ENCODE data around the gene ABCF2. TPM values are rescaled to one million over a fixed set of nuclear protein-coding genes. Genes with fewer than 3 reads are reported as not detected.

ABCF2 gene
- polyA plus RNA-seq, 1 experiment: 62.5 TPM

GRCh38 chr7:151207804-151208203 lies 19.2 kb downstream of the ABCF2 start:
- CTCF ChIA-PET: no interaction called here

GRCh38 chr7:151207315-151207714 lies 19.7 kb downstream of the ABCF2 start:
- no peak for DNase-seq (ENCODE audit: low read depth)
- TF ChIP-seq CTCF (IDR thresholded peaks at IDR 0.05; ENCODE audit: insufficient read depth, low read depth, low read length): no peak
- CTCF ChIA-PET: no interaction called here
- peaks cover 13% of the 10 kb centered on the region for H3K27me3 ChIP-seq (ENCODE audit: control insufficient read depth, insufficient read depth, low read length)
- H3K4me3 ChIP-seq (ENCODE audit: low read depth, low read length): no peak overlapping the region
- POLR2A ChIA-PET: no interaction called here
- H3K36me3 ChIP-seq (ENCODE audit: control insufficient read depth, insufficient read depth, low read length): no peaks in the 10 kb centered on the region

More at GRCh38 chr7:151207804-151208203, 19.2 kb downstream of the ABCF2 start:
- POLR2A ChIA-PET: no interaction called here
- H3K27me3 ChIP-seq (ENCODE audit: control insufficient read depth, insufficient read depth, low read length): peaks cover 10% of the 10 kb centered on the region
- no peak for TF ChIP-seq CTCF (IDR thresholded peaks at IDR 0.05; ENCODE audit: insufficient read depth, low read depth, low read length)
- no peak for DNase-seq (ENCODE audit: low read depth)
- H3K36me3 ChIP-seq (ENCODE audit: control insufficient read depth, insufficient read depth, low read length): no peaks in the 10 kb centered on the region
- H3K4me3 ChIP-seq (ENCODE audit: low read depth, low read length): no peak overlapping the region

- POLR2A ChIA-PET: no interaction called here
- CTCF ChIA-PET: no interaction called here
Observed at GRCh38 chr7:151206914-151207313, 20.1 kb downstream of the ABCF2 start.

GRCh38 chr7:151205730-151206129 lies 21.3 kb downstream of the ABCF2 start:
- ChIA-PET POLR2A (no interaction called here), CTCF (interaction anchor here (1.2 kb wide), 1 partner anchor 11 kb away, joined by 3 read pairs; no protein-coding TSS in a partner anchor)
- no peak for DNase-seq (ENCODE audit: low read depth)
- Histone ChIP-seq H3K27me3 (ENCODE audit: control insufficient read depth, insufficient read depth, low read length) (peaks cover 16% of the 10 kb centered on the region), H3K36me3 (ENCODE audit: control insufficient read depth, insufficient read depth, low read length) (no peaks in the 10 kb centered on the region), H3K4me3 (ENCODE audit: low read depth, low read length) (no peak overlapping the region)
- no peak for TF ChIP-seq CTCF (IDR thresholded peaks at IDR 0.05; ENCODE audit: insufficient read depth, low read depth, low read length)

More at GRCh38 chr7:151206914-151207313, 20.1 kb downstream of the ABCF2 start:
- Histone ChIP-seq H3K36me3 (ENCODE audit: control insufficient read depth, insufficient read depth, low read length) (no peaks in the 10 kb centered on the region), H3K27me3 (ENCODE audit: control insufficient read depth, insufficient read depth, low read length) (peaks cover 13% of the 10 kb centered on the region), H3K4me3 (ENCODE audit: low read depth, low read length) (no peak overlapping the region)
- TF ChIP-seq CTCF (IDR thresholded peaks at IDR 0.05; ENCODE audit: insufficient read depth, low read depth, low read length): no peak
- DNase-seq (ENCODE audit: low read depth): no peak

GRCh38 chr7:151204383-151205032 lies 22.5 kb downstream of the ABCF2 start:
- H3K36me3 ChIP-seq (ENCODE audit: control insufficient read depth, insufficient read depth, low read length): no peaks in the 10 kb centered on the region
- no peak for DNase-seq (ENCODE audit: low read depth)
- CTCF ChIA-PET: interaction anchor here (1.2 kb wide), 1 partner anchor 106 kb away, joined by 4 read pairs; no protein-coding TSS in a partner anchor
- 0 out of 2 replicates have a peak, but pooled peaks have one; percentile 12 for TF ChIP-seq CTCF (IDR thresholded peaks at IDR 0.05; ENCODE audit: insufficient read depth, low read depth, low read length)
- peaks cover 18% of the 10 kb centered on the region for H3K27me3 ChIP-seq (ENCODE audit: control insufficient read depth, insufficient read depth, low read length)
- H3K4me3 ChIP-seq (ENCODE audit: low read depth, low read length): no peak overlapping the region
- POLR2A ChIA-PET: no interaction called here

Measured in BJ (cell line).